Measurements from ENCODE around the gene LOXHD1.
A peak's percentile ranks its signal among the peaks of the same experiment; 100 is the strongest.

The LOXHD1 gene

GRCh38 chr18:46550609-46551008 lies 106.4 kb downstream of the LOXHD1 start:
- ChIA-PET POLR2A (interaction anchor here (0.7 kb wide), 1 partner anchor 10 kb away, joined by 4 read pairs; no protein-coding TSS in a partner anchor), CTCF (interaction anchor here (0.6 kb wide), 1 partner anchor 88 kb away, joined by 3 read pairs; no protein-coding TSS in a partner anchor)
- Histone ChIP-seq H3K4me1 (ENCODE audit: control insufficient read depth, insufficient read depth, low read length) (no peaks in the 10 kb centered on the region), H3K9me3 (ENCODE audit: control insufficient read depth, insufficient read depth, low read depth, low read length) (no peaks in the 10 kb centered on the region), H3K27ac (ENCODE audit: extremely low read depth, low read depth, low read length) (no peak overlapping the region), H3K4me3 (ENCODE audit: low read depth, low read length) (no peak overlapping the region), H3K36me3 (ENCODE audit: control insufficient read depth in 2 of 2, insufficient read depth in 1 of 2, low read length in 2 of 2) (no peaks in the 10 kb centered on the region)
- TF ChIP-seq ZNF776 (tag by site-specific recombination; IDR thresholded peaks at IDR 0.05; ENCODE audit: borderline replicate concordance): no peak
- TF ChIP-seq ZNF692 (tag by site-specific recombination; IDR thresholded peaks at IDR 0.05): no peak
- no peak for TF ChIP-seq ZNF266 (tag by site-specific recombination; IDR thresholded peaks at IDR 0.05; ENCODE audit: low read depth)
- no peak for TF ChIP-seq ZNF626 (tag by site-specific recombination; IDR thresholded peaks at IDR 0.05)
- TF ChIP-seq RBAK (tag by site-specific recombination; IDR thresholded peaks at IDR 0.05): peak; percentile 67; the same call in 1 of the 2 replicates

GRCh38 chr18:46547520-46547919 lies 109.5 kb downstream of the LOXHD1 start:
- CTCF ChIA-PET: no interaction called here

GRCh38 chr18:46546111-46546640 lies 110.8 kb downstream of the LOXHD1 start:
- POLR2A ChIA-PET: no interaction called here

More at GRCh38 chr18:46547520-46547919, 109.5 kb downstream of the LOXHD1 start:
- no peak for TF ChIP-seq ZNF211 (tag by site-specific recombination; IDR thresholded peaks at IDR 0.05; ENCODE audit: low read depth)
- no peak for TF ChIP-seq ZNF354C (tag by site-specific recombination; IDR thresholded peaks at IDR 0.05; ENCODE audit: borderline replicate concordance, low read depth)
- no peak for TF ChIP-seq PRDM4 (tag by site-specific recombination; IDR thresholded peaks at IDR 0.05)
- no peak for TF ChIP-seq ZEB2 (tag by site-specific recombination; IDR thresholded peaks at IDR 0.05)
- no peak for TF ChIP-seq SALL2 (tag by site-specific recombination; IDR thresholded peaks at IDR 0.05; ENCODE audit: borderline replicate concordance)
- TF ChIP-seq ZNF239 (tag by site-specific recombination; IDR thresholded peaks at IDR 0.05): no peak
- TF ChIP-seq ZNF10 (tag by site-specific recombination; IDR thresholded peaks at IDR 0.05): no peak
- TF ChIP-seq SP7 (tag by site-specific recombination; IDR thresholded peaks at IDR 0.05): no peak
- H3K4me3 ChIP-seq (ENCODE audit: low read depth, low read length): no peak overlapping the region
- no peaks in the 10 kb centered on the region for H3K4me1 ChIP-seq (ENCODE audit: control insufficient read depth, insufficient read depth, low read length)
- POLR2A ChIA-PET: no interaction called here
- no peaks in the 10 kb centered on the region for H3K36me3 ChIP-seq (ENCODE audit: control insufficient read depth in 2 of 2, insufficient read depth in 1 of 2, low read length in 2 of 2)
- H3K27ac ChIP-seq (ENCODE audit: extremely low read depth, low read depth, low read length): no peak overlapping the region
- no peaks in the 10 kb centered on the region for H3K9me3 ChIP-seq (ENCODE audit: control insufficient read depth, insufficient read depth, low read depth, low read length)

More at GRCh38 chr18:46546111-46546640, 110.8 kb downstream of the LOXHD1 start:
- TF ChIP-seq ZSCAN30 (tag by site-specific recombination; IDR thresholded peaks at IDR 0.05) (no peak), BCL11A (tag by site-specific recombination; IDR thresholded peaks at IDR 0.05; ENCODE audit: low read depth) (no peak), KLF17 (tag by site-specific recombination; IDR thresholded peaks at IDR 0.05) (no peak), ZNF302 (tag by site-specific recombination; IDR thresholded peaks at IDR 0.05; ENCODE audit: low read depth) (no peak), MZF1 (tag by site-specific recombination; IDR thresholded peaks at IDR 0.05; ENCODE audit: borderline replicate concordance) (no peak), IKZF3 (tag by site-specific recombination; IDR thresholded peaks at IDR 0.05) (no peak), ZNF658 (tag by site-specific recombination; IDR thresholded peaks at IDR 0.05) (no peak), ZNF623 (tag by site-specific recombination; IDR thresholded peaks at IDR 0.05) (no peak), ZNF624 (tag by site-specific recombination; IDR thresholded peaks at IDR 0.05) (no peak), ZNF488 (tag by site-specific recombination; IDR thresholded peaks at IDR 0.05) (no peak), ZNF404 (tag by site-specific recombination; IDR thresholded peaks at IDR 0.05) (no peak), ZNF677 (tag by site-specific recombination; IDR thresholded peaks at IDR 0.05) (no peak), ZNF777 (tag by site-specific recombination; IDR thresholded peaks at IDR 0.05; ENCODE audit: borderline replicate concordance) (no peak), ZNF112 (tag by site-specific recombination; IDR thresholded peaks at IDR 0.05) (no peak)
- Histone ChIP-seq H3K9me3 (ENCODE audit: control insufficient read depth, insufficient read depth, low read depth, low read length) (no peaks in the 10 kb centered on the region), H3K4me3 (ENCODE audit: low read depth, low read length) (no peak overlapping the region), H3K36me3 (ENCODE audit: control insufficient read depth in 2 of 2, insufficient read depth in 1 of 2, low read length in 2 of 2) (no peaks in the 10 kb centered on the region), H3K27ac (ENCODE audit: extremely low read depth, low read depth, low read length) (no peak overlapping the region), H3K4me1 (ENCODE audit: control insufficient read depth, insufficient read depth, low read length) (no peaks in the 10 kb centered on the region)
- CTCF ChIA-PET: interaction anchor here (0.7 kb wide), 1 partner anchor 76 kb away, joined by 5 read pairs; no protein-coding TSS in a partner anchor

Measured in HEK293 (cell line).